ENCODE results near the gene EEF1G.

EEF1G gene

DNA sequence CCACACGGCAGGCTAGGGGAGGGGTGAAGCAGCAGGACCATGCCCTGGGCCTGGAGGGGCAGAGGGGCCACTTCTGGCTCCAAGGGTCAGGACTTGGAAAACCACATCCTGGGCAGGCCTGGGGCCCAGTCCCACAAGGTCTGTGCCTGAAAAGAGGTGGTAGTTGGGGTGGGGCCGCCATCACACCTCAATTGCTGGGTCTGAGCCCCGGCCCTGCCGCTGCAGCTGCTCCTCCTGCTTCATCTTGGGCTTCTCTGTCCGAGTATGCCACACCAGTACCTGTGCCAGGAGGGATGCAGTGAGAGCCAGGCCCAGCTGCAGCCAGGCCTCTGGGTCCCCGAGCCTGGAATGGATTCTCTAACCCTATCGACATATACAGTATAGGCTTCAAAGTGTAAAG, 41.8 kb upstream of the EEF1G start:
- H3K27me3 ChIP-seq, result no peaks in the 10 kb centered on the region
- TF ChIP-seq, protein P1, sequence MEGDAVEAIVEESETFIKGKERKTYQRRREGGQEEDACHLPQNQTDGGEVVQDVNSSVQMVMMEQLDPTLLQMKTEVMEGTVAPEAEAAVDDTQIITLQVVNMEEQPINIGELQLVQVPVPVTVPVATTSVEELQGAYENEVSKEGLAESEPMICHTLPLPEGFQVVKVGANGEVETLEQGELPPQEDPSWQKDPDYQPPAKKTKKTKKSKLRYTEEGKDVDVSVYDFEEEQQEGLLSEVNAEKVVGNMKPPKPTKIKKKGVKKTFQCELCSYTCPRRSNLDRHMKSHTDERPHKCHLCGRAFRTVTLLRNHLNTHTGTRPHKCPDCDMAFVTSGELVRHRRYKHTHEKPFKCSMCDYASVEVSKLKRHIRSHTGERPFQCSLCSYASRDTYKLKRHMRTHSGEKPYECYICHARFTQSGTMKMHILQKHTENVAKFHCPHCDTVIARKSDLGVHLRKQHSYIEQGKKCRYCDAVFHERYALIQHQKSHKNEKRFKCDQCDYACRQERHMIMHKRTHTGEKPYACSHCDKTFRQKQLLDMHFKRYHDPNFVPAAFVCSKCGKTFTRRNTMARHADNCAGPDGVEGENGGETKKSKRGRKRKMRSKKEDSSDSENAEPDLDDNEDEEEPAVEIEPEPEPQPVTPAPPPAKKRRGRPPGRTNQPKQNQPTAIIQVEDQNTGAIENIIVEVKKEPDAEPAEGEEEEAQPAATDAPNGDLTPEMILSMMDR (IDR thresholded peaks at IDR 0.05; ENCODE audit: low read depth, low read length), result no peak
- no peak for DNase-seq
- no peaks in the 10 kb centered on the region for H3K9me3 ChIP-seq
- no peaks in the 10 kb centered on the region for H3K4me1 ChIP-seq
- no peaks in the 10 kb centered on the region for H3K36me3 ChIP-seq
- H3K4me3 ChIP-seq (ENCODE audit: low read depth, low read length), result no peak overlapping the region

DNA sequence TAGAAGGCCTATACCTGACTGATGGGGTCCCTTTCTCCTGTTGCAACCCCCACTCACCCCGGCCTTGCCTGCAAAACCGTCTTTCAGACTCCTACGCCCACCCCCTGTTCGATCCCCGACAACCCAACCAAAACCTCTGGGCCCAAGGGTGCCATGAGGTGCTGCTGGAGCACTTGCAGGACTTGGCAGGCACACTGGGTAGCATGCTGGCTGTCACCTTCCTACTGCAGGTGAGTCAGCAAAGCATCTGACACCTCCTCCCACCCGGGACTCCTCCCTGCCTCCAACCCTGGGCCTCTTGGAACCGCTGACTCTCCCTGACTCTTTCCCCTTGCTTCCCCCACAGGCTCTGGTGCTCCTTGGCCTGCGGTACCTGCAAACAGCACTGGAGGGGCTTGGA, 40.6 kb upstream of the EEF1G start:
- Histone ChIP-seq H3K27me3 (no peaks in the 10 kb centered on the region), H3K36me3 (no peaks in the 10 kb centered on the region), H3K4me1 (no peaks in the 10 kb centered on the region), H3K9me3 (no peaks in the 10 kb centered on the region), H3K4me3 (ENCODE audit: low read depth, low read length) (no peak overlapping the region)
- no peak for DNase-seq
- TF ChIP-seq, protein P1 (IDR thresholded peaks at IDR 0.05; ENCODE audit: low read depth, low read length), result no peak

DNA sequence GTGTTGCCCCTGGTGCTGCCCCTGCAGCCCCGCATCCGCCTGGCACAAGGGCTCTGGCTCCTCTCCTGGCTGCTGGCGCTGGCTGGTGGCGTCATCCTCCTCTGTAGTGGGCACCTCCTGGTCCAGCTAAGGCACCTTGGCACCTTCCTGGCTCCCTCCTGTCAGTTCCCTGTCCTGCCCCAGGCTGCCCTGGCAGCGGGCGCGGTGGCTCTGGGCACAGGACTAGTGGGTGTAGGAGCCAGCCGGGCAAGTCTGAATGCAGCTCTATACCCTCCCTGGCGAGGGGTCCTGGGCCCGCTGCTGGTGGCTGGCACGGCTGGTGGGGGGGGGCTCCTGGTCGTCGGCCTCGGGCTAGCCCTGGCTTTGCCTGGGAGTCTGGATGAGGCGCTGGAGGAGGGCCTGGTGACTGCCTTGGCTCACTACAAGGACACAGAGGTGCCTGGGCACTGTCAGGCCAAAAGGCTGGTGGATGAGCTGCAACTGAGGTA, 39.6 kb upstream of the EEF1G start:
- TF ChIP-seq, protein P1 (IDR thresholded peaks at IDR 0.05; ENCODE audit: low read depth, low read length), result no peak
- Histone ChIP-seq H3K36me3 (no peaks in the 10 kb centered on the region), H3K4me1 (no peaks in the 10 kb centered on the region), H3K9me3 (no peaks in the 10 kb centered on the region), H3K27me3 (no peaks in the 10 kb centered on the region), H3K4me3 (ENCODE audit: low read depth, low read length) (peak overlapping the region; percentile 23)
- peak; percentile 37 for DNase-seq

DNA sequence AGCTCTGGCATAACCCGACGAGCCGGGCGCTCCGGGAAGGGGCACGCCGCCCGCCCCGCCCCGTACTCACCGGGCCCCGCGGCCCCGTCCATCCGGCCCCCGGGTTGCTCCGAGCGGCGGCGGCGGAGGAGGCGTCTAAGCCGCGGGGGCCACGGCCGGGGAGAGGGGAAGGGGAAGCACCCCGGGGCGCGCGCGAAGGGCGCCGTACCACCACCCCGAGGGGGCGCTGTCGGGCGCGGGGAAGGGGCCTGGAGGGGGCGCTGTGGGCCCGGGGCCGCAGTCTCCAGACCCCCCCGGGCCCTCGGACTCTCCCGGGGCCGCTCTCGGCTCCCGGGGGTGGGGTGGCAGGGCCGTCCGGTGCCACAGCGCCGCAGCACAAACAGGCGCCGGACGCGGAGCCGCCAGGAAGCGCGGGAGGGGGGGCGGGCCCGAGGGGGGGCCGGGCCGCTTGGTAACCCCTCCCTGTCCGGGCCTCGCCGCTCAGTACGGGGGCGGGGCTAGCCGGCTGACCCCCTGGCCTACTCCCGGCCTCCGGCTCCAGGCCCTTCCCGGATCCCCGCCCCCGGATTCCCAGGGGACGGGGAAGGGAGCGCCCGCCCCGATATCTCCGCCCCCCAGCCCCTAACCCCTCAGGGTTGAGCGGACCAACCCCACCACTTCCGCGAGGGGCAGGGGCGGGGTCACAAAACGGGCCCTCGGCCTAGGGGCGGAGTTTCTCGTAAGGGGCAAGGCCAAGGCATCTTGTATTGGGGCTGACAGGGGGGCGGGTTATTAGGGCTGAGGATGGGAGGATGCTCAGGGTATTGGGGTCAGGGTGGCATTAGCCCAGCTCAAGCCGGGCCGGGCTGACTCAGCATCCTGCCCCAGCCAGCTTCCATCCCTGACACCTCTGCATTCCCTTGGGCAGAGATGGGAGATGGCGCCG, 38.9 kb upstream of the EEF1G start, which contains the start of the genes EML3 and ROM1:
TSS of gene EML3 (minus strand) at position 410 of the 925 bp plus-strand sequence. CDS start at position 92, 318 bp downstream.
TSS of gene ROM1 (plus strand) at position 892 of the 925 bp plus-strand sequence. CDS start at position 917, 25 bp downstream.
- Histone ChIP-seq H3K9me3 (no peaks in the 10 kb centered on the region), H3K36me3 (no peaks in the 10 kb centered on the region), H3K4me3 (ENCODE audit: low read depth, low read length) (peak within 1 kb of the TSS; percentile 70), H3K4me1 (no peaks in the 10 kb centered on the region), H3K27me3 (no peaks in the 10 kb centered on the region)
- DNase-seq, result peak; percentile 87
- TF ChIP-seq, protein P1 (IDR thresholded peaks at IDR 0.05; ENCODE audit: low read depth, low read length), result peak; percentile 62

DNA sequence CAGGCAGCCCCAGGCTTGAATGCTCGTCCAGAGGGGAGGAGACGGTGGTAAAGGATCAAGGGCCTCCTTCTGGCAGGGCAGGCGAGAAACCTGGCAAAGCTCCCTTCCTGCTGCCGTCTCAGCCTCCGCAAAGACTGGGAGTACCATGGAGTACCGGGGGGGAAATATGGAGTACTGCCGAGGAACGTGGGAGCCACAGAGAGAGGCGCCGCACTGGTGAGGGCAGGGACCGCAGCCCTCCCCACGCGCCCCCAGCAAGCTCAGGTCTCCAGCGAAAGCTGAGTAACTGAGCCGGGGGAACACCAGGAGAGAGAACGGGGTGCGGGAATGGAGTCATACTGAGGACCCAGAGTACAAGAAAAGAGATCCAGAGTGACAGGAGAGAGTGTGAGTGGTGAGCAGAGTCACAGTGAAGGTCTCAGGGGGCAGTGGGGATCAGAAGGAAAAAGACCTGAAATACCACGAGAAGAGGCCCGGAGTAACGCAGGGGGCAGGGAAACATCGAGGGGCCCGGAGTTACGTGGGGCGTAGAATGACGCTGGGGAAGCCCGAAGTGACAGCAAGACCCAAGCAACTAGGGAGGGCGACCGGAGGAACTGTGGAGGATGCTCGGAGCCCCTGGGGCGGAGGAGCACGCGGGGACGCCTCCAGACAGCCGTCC, 38.1 kb upstream of the EEF1G start:
- Histone ChIP-seq H3K27me3 (no peaks in the 10 kb centered on the region), H3K4me3 (ENCODE audit: low read depth, low read length) (peak overlapping the region; percentile 70), H3K9me3 (no peaks in the 10 kb centered on the region), H3K4me1 (no peaks in the 10 kb centered on the region), H3K36me3 (no peaks in the 10 kb centered on the region)
- TF ChIP-seq, protein P1 (IDR thresholded peaks at IDR 0.05; ENCODE audit: low read depth, low read length), result no peak
- no peak for DNase-seq
